Stimulated activated CD4-positive, alpha-beta T cell treated with anti-CD3 and anti-CD28 coated beads, Interleukin-2, amount 100 ng/mL, for 4 hours (primary cell): Measurements from ENCODE around the gene KCNJ10.

Experiments
- DNase-seq: peaks from one replicate; pipeline ENCODE4 v3.0.0-alpha.2; 2020; ENCODE audit warnings: low read depth

KCNJ10 gene

DNA sequence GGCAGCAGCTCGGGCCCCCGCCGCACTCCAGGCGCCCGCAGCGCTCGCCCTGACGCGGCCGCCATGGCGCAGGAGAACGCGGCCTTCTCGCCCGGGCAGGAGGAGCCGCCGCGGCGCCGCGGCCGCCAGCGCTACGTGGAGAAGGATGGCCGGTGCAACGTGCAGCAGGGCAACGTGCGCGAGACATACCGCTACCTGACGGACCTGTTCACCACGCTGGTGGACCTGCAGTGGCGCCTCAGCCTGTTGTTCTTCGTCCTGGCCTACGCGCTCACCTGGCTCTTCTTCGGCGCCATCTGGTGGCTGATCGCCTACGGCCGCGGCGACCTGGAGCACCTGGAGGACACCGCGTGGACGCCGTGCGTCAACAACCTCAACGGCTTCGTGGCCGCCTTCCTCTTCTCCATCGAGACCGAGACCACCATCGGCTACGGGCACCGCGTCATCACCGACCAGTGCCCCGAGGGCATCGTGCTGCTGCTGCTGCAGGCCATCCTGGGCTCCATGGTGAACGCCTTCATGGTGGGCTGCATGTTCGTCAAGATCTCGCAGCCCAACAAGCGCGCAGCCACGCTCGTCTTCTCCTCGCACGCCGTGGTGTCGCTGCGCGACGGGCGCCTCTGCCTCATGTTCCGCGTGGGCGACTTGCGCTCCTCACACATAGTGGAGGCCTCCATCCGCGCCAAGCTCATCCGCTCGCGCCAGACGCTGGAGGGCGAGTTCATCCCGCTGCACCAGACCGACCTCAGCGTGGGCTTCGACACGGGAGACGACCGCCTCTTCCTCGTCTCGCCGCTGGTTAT is 14.2 kb upstream of the KCNJ10 start:
- peak; percentile 68 for DNase-seq

DNA sequence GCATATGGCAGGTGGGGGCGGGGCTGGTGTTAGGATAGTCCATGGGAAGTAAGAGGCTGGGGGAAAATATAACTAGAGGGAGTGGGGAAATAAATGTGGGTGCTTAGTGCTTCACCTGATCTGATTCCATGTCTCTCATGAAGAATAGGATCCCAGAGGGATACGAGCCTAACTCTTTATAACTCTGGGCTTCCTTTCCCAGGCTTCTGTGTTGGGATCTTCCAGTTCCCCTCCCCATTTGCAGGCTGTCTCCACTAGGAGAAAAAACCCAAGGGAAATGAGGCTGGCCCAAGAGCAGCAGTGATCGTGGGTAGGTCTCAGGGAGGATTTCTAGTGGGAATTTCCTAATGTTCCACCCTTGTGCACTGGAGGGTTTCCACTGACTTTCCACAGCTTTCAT is 13.0 kb upstream of the KCNJ10 start:
- DNase-seq = no peak

DNA sequence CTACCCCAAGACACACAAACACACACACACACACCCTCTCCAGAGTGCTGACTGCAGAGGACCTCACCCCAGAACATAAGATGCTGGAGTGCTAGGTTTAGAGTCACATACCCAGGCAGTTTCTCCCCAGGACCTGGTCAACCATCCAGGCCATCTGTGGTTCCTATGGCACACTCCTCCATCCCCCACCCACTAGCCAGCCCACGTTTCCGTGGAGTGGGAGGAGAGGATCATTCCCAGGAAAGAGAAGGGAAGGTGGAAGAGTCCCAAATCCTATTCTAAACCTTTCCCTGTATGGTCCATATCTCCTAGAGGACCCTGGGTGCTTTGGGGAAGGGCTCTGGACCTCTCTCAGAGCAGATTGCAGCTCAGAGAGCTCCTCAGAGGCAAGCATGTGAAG is 12.5 kb upstream of the KCNJ10 start:
- DNase-seq = no peak

DNA sequence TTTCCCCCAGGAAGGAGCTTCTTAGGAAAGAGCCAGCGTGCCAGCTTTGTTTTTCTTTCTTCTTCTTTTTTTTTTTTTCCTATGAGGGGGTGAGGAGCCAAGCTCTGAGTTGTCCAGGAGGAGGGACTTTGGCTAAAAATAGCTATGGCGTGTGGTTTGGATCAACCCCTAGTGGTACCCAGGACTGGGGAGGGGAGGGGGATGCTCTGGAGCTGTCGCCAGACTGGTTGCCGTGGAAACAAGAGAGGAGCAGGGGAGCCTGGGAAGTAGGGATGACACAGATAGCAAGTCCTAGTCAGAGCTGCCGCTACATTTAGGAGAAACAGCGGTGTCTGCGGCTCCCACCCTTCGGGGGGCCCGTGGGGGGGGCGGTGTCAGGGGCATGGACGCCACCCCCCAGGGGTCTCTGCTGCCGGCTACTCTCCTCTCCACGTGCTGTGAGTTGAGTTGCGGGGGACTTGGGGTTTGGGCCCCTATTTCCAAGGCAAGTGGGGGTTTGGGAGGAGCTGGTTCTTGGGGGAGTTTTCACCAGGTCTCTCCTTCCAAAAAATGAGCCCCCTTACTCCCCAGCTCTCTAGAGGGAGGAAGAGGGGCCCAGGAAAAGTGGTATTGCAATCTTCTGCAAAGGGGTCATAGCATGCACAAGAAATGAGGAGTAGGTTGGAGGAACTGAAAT is 11.4 kb upstream of the KCNJ10 start, which contains the start of gene KCNJ9:
TSS of gene KCNJ9 (plus strand) at position 278 of the 676 bp plus-strand sequence. CDS start 2,493 bp downstream, outside the sequence.
- DNase-seq = no peak

DNA sequence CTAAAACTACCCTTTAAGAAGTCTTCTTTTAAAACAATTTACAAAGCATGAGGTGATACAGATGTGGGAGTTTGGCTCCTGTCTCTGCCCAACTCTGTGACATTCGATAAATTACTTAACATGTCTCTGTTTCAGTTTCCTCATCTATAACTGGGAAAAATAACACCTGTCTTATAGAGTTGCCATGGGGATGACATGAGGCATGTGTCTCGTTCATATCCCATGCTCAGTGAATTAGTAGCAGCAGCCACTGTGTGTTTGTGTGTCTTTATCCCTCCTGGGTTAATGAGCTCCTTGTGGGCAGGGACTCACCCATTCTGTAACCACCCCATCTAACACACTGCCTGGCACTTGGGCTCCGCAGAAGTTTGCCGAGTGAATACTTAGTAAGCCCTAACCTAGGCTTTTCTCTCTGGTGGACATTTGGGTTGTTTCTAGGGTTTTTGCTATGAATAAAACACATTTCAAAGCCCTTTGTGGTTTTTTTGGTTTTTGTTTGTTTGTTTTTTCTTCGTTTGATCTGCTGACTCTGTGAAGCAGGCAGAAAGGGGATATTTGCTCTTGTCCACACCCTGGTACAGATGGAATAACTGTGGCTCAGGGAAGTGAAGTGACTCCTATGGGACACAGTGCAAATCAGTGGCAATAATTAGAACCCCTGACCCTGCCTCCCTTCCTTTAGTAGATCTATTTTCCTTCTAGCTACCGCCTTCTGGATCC is 10.6 kb upstream of the KCNJ10 start:
- no peak for DNase-seq

DNA sequence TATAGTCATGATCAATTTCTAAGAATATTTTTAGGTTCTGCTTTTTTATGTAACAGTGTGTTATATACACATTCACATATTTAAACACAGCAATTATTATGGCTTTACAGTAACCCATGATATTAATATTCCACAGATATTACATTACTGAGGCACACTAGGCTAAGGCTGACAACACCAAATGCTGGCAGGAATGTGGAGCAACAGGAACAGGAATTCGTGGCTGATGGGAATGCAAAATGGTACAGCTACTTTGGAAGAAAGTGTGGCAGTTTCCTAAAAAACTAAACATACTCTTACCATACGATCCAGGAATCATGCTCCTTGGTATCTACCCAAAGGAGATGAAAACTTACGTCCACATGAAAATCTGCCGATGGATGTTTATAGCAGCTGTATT is 9.5 kb upstream of the KCNJ10 start:
- DNase-seq = no peak

DNA sequence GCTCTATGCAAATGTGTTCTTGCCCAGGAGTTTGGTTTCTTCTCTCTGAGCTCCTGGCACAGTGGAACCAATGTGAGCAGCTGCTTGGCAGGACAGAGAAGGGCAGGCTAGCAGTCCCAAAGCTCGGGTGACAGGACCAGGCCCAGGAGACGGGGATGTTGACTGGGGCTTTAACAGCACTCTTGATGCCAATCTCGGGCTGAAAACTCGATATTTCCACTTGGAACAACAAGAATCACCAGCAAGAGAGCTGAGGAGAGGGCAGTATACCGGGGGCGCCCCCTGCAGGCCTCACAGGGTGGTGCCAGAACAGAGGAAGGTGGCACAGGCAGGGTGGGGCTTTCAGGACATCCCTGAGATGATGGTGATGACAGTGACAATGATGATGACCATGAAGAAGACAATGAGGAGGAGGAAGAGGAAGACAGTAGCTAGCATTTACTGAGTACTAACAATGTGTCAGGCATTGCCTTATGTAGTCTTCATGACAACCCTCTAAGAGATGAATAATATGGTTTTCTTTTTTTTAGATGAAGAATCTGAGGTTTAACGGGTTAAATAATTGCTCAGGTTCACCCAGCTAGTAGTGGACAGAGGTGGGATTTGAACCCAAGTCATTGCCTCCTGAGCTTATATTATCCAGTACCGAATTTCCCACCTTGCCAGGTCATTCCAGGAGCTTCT is 8.7 kb upstream of the KCNJ10 start:
- DNase-seq = no peak

DNA sequence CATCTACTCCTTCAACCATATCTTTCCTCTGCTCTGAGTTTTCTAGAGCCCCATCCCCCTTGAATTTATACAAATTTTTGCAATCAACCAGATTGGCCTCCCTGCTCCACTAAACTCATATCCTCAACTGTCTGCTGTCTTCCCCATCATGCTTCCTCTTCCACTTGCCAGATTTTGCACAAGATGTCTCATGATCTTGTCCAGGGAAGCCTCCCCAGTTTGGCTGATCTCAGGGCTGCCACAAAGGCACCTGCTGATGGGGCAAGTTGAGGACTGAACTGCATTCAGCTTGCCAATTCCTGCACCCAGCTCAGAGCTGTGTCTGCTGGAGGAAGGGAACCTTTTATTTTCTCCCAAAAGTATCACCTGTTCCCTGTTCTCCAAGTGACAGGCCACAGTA is 7.5 kb upstream of the KCNJ10 start:
- no peak for DNase-seq

DNA sequence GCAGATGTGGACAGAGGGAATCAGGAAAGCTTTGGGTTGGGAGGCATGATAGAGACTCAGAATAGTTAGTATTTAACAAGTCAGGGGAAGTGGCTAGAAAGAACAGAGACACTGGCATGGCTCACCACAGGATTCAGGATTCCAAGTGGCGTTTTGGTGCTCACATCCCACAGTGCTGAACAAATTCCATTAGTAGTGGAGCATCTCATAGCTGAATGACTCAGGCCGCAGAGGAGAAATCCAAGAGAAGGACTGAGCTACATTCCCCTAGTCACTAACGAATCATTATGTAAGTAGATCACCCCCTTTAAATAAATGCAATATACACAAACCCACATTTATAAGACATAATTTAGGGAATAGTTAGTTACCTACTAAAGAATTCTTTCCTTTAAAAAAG is 6.3 kb upstream of the KCNJ10 start:
- no peak for DNase-seq

DNA sequence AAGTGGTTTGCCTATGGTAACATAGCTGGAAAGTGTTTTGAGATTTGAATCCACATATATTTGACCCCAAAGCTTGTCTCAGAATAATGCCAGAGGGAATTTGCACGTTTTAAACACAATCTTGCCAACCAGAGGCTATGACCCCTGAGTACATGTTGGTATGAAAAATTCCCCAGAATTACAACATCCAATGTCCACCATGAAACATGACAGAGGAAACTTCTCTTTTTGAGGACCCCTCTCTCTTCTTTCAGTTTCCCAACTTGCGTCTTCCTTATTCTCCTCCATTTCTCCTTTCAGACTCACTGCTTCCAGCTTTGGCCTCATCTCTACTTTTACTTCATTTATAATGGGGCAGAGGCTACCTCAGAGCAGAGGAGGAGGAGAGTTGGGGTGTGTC is 5.9 kb upstream of the KCNJ10 start:
- no peak for DNase-seq

DNA sequence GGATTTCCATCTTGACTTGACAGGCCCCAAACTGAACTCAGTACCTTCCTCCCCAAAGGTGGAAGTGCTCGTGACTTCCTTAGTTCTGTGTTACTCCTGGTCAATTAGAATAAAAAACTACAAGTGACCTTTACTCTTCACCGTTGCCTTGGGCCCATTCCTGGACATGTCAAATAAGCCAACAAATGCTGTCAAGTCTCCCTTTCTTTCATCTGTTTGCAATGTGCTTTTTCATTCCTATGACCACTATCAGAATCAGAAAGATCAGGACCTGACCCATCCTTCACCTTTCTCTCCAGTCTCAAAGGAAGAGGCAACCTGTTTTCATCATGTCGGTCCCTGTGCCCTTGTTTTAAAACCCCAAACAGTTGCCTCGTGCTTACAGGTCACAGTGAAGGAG is 4.9 kb upstream of the KCNJ10 start:
- no peak for DNase-seq

DNA sequence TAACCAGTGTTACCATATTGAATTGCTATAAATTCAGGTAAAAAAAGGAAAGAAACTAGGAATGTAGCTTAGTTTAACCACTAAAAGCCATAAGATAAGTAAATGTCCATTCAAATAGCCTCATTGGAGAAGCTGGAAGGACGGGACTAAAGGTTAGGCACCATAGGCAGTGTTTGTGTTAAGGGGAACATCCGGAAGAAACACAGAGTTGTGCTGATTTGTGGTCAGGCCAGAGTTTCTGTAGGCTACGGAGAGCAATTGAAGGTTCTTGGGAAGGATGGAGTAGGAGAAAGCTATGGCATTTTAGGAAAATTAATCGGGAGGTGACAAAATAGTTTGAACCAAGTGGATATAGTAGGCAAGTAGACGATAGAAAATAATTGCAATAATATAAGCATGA is 1.3 kb upstream of the KCNJ10 start:
- no peak for DNase-seq

DNA sequence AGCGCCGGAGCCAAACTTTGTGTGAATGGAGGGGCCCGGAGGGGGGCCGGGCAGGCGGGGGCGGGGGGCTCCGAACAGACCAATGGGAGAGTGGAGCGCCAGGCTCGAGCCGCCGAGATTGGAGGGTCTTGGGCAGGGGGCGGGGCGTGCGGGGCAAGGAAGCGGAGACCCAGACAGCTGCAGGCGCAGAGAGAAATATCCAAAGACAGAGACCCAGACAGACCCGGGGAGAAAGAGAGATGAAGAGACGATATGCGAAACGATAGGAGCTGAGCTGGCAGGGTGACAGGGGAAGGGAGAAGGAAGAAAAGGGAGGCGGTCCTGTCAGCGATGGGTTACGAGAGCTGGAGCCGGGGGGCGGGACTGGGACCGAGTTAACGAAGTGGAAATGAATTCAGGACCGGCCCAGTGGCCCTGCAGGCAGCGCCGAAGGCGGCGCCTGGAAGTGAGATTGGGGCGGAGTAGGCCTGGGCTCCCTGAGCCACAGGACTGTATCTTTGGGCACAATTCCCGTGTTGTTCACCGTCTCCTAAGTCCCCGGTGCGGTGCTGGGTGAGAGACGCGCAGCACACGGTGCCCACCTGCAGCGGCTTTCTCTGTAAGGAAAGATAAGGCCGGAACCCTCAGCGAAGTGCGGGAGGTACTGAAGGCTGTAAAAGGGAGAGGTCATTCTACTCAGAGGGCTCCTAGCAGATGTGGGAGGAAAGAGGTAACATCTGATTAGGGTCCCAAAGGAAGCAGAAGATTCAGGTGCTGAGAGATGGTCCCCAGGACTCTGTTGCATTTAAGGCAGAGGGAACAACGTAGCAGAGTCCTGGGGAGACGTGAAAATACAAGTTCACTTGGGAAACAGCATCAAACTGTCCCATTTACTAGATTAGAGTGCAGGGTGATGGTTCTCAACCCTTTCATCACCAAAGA is 543 bp upstream of the KCNJ10 start:
- DNase-seq = peak; percentile 54

DNA sequence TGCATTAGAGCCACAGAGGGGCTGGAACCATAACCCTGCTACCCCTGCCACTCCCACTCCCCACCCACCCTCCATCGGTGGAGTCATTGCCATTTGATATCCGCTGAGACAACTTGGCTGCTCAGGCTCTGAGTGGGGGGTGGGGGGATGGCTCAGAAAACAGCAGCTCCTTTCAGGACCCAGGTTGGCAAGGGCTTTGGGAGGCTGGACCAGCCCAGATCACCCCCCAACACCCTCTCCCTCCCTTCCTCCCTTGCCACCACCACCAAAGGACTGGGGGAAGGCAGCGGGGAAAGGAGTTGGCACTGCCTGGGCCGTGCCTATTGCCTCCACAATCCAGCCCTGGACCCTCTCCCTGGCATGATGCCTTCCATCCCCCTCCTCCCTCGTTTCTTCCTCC is 1.7 kb downstream of the KCNJ10 start:
- DNase-seq = no peak

DNA sequence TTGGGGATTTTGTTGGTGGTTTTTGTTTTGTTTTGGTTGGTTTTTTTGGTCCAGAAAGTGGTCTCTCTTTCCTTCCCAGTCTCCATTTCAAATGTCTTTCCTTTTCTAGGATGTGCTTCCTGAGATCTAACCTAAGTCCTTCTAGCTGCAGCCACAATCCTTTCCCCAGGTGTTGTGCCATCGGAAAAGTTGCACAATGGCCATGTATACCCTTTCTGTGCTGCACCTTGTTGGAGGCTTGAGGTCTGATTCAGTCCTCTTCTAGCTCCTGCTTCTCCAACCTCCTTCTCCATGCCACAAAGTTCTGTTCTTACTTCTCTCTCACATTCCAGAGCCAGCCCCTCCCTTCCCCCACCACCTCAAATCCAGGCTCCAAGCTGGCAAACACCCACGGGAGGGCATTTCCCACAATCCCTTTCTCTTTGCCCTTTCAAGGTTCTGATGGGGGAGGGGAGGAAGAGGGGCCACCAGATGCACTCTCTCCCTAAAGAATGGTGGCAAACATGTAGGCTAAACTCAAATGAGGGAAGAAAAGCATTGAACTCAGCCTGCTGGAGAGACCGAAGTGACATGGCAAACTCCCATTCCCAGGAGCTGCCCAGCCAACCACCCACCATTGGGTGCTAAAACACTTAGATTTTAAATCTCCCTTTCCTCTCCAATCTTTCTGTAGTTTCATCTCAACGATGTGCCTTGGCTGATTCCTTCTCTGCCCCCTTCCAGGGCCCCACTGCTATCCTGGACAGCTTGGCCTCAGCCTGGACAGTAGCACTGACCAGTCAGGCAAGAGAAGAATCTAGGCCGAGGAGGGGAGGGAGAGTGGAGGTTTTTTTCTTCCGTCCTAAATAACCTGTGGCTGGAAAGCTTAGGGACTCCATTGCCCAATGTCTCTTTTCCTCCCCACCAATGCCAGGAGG is 2.9 kb downstream of the KCNJ10 start:
- DNase-seq = no peak

DNA sequence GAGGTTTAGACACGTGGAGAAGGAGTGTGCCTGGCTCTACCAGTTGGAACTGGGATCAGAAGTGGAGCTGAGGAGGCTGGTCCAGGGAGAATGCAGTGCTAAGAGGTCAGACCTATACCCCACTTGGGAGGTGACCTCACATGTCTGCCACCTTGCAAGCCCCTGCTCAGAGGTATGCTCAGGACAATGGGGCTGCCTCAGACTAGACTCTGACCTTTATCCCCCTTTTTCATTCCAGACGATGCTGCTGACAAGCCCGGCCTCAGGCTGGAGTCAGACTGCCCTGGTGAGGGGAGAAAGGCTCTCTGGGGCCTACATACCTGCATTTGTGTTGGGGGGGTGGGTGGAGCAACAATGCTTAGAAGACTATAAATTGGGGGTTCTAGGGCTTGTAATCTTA is 5.2 kb downstream of the KCNJ10 start:
- DNase-seq = no peak

DNA sequence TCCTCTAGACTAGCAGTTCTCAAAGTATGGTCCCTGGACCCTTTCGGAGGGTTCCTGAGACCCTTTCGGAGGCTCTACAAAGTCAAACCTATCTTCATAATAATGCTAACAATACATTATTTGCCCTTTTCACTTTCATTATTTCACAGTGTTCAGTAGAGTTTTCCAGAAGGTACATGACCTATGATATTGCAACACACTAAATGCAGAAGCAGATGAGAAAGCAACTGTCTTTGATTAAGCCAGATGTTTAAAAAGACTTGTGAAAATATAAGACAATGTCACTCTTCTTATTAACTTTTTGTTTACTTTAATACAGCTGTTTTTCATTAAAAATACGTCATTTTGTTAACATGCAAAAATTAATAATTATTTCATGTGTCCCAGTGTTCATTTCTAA is 5.8 kb downstream of the KCNJ10 start:
- no peak for DNase-seq

DNA sequence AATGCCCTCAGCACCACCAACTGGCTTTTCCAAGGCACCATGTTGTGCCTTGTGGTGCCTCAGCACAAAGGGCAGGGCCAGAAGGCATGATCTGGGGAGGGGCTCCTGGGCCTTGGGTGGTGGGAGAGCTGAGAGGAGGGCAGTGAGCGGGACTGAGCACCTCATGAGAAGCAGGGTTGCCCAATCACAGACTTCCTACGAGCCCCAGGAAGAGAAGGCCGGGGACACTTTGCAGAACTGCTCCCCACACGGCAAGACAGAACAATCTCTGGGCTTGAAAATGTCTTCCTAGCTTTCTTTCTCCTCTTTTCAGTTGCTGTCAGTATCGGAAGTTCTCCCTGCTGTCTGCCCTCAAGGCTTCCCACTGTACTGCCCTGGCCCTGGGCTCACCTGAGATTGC is 6.8 kb downstream of the KCNJ10 start:
- no peak for DNase-seq

DNA sequence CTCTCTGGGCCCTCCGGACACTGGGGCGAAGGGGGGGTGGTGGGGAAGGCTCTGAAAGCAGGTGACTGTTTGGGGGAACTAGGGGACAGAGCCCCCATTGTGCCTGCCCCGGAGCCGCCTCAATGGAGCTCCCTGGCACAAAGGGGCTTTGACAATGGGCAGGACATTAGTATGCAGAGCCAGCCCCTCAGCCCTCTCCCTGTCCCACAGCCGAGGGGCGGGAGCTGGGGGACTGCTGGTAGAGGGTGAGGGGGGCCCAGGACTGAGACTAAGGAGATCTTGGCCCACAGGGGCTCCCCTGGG is 7.8 kb downstream of the KCNJ10 start:
- no peak for DNase-seq
